Neural crest cell (in vitro differentiated cells): ENCODE results near the gene TST. TPM values are rescaled to one million over a fixed set of nuclear protein-coding genes. Genes with fewer than 3 reads are reported as not detected.

Experiments used
- DNase-seq: peaks from one replicate; pipeline ENCODE4 v3.0.0; 2021; ENCODE audit warnings: low read depth, mixed read lengths, low spot score
- H3K27ac Mint-ChIP-seq: one replicate; pipeline ENCODE4 v1.8.0; 2021; ENCODE audit warnings: mild to moderate bottlenecking, mixed read lengths; ENCODE audit not compliant: unreplicated experiment
- H3K27me3 Mint-ChIP-seq: 2 replicates; pipeline ENCODE4 v1.8.0; 2021; ENCODE audit warnings: low read depth, mild to moderate bottlenecking, mixed read lengths
- H3K36me3 Mint-ChIP-seq: 2 replicates; pipeline ENCODE4 v1.8.0; 2021; ENCODE audit warnings: low read depth, mild to moderate bottlenecking, mixed read lengths
- H3K4me1 Mint-ChIP-seq: 2 replicates; pipeline ENCODE4 v1.8.0; 2021; ENCODE audit warnings: mixed read lengths
- H3K4me3 Mint-ChIP-seq: one replicate; pipeline ENCODE4 v1.8.0; 2021; ENCODE audit warnings: mild to moderate bottlenecking, mixed read lengths
- H3K9me3 Mint-ChIP-seq: 2 replicates; pipeline ENCODE4 v1.8.0; 2021; ENCODE audit warnings: mixed read lengths
- CTCF ChIP-seq: fragments of 200-600 bp; sonication (generic); conservative IDR thresholded peaks from 2 replicates; pipeline ENCODE4 v1.5.0; 2021; ENCODE audit warnings: antibody characterized with exemption, mild to moderate bottlenecking
- total RNA-seq: library from RNA; stranded (reverse); gene quantifications from 2 replicates; pipeline ENCODE4 v1.2.1, GENCODE V29; 2021

Gene TST
- total RNA-seq, 1 donor from 2014 or later: 31.0 TPM

DNA sequence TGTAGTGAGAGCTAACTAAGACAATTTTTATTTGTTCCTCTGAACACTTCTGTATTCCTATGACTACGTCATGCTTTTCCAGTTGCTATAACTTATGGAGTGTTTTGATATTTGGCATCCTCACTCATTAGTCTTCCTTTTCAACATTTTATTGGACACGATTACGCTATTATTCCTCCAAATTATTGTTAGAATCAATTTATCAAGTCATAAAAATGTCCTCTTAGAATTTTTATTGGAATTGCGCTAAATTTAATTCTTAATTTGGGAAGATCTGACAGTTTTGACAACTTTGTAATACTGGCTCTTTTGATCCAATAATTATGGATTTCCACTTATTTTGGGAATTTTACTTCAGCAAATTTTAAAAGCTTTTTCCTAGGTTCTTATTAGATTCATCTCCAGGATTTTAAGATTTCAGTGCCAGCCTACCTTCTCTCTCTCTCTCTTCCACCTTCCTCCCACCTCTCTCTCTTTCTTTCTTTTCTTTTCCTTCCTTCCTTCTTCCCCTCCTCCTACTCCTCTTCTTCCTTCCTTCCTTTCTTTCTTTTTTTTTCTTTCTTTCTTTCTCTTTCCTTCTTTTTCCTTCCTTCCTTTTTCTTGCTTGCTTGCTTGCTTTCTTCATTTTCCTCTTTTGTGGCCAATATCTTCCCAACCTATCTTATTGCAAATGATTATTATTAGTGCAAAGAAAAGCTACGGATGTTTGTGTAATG is 50.8 kb downstream of the TST start:
- H3K4me1 Mint-ChIP-seq: no peaks in the 10 kb centered on the region
- no peak for DNase-seq
- H3K9me3 Mint-ChIP-seq: no peaks in the 10 kb centered on the region
- no peaks in the 10 kb centered on the region for H3K36me3 Mint-ChIP-seq
- H3K4me3 Mint-ChIP-seq: no peak overlapping the region
- TF ChIP-seq CTCF: no peak
- H3K27ac Mint-ChIP-seq: no peak overlapping the region
- peaks cover 20% of the 10 kb centered on the region for H3K27me3 Mint-ChIP-seq

GRCh38 chr22:36966851-36967540 is 52.3 kb downstream of the TST start:
- no peaks in the 10 kb centered on the region for H3K36me3 Mint-ChIP-seq
- H3K4me1 Mint-ChIP-seq: no peaks in the 10 kb centered on the region
- peaks cover 16% of the 10 kb centered on the region for H3K27me3 Mint-ChIP-seq
- no peak overlapping the region for H3K4me3 Mint-ChIP-seq
- no peak for TF ChIP-seq CTCF
- H3K9me3 Mint-ChIP-seq: no peaks in the 10 kb centered on the region
- no peak for DNase-seq
- H3K27ac Mint-ChIP-seq: no peak overlapping the region

- Mint-ChIP-seq H3K36me3 (no peaks in the 10 kb centered on the region), H3K27ac (no peak overlapping the region), H3K4me1 (no peaks in the 10 kb centered on the region), H3K4me3 (no peak overlapping the region), H3K27me3 (peaks cover 26% of the 10 kb centered on the region), H3K9me3 (no peaks in the 10 kb centered on the region)
- TF ChIP-seq CTCF: no peak
- no peak for DNase-seq
Observed at GRCh38 chr22:36965696-36966095, 53.6 kb downstream of the TST start.

- H3K9me3 Mint-ChIP-seq: no peaks in the 10 kb centered on the region
- no peak for DNase-seq
- no peak overlapping the region for H3K27ac Mint-ChIP-seq
- no peak for TF ChIP-seq CTCF
- peaks cover 36% of the 10 kb centered on the region for H3K27me3 Mint-ChIP-seq
- no peaks in the 10 kb centered on the region for H3K36me3 Mint-ChIP-seq
- H3K4me1 Mint-ChIP-seq: no peaks in the 10 kb centered on the region
- no peak overlapping the region for H3K4me3 Mint-ChIP-seq
Observed at GRCh38 chr22:36964106-36964505, 55.1 kb downstream of the TST start.

GRCh38 chr22:36963302-36963701 is 55.9 kb downstream of the TST start:
- Mint-ChIP-seq H3K4me3 (no peak overlapping the region), H3K36me3 (no peaks in the 10 kb centered on the region), H3K27me3 (peaks cover 32% of the 10 kb centered on the region), H3K27ac (no peak overlapping the region), H3K4me1 (no peaks in the 10 kb centered on the region), H3K9me3 (no peaks in the 10 kb centered on the region)
- TF ChIP-seq CTCF: no peak
- DNase-seq: no peak
